Forelimb muscle (tissue), 1 donor: ENCODE results near the gene FGD4. TPM values are rescaled to one million over a fixed set of nuclear protein-coding genes. Genes with fewer than 3 reads are reported as not detected.
"Not testable (repeated sequence)": the region's sequence is repeated elsewhere in the genome, so short reads cannot be mapped to it uniquely, and the experiment has no call there.

Experiments
- DNase-seq: peaks from one replicate; pipeline ENCODE4 v3.0.0-alpha.2; 2013; ENCODE audit warnings: low read depth
- polyA plus RNA-seq: library from polyadenylated mRNA; unstranded; fragments of 120-200 nt; gene quantifications from one replicate; pipeline ENCODE4 v1.2.1, GENCODE V29; 2013; ENCODE audit not compliant: insufficient read length

The FGD4 gene
- polyA plus RNA-seq, 1 donor: 22.4 TPM

DNA sequence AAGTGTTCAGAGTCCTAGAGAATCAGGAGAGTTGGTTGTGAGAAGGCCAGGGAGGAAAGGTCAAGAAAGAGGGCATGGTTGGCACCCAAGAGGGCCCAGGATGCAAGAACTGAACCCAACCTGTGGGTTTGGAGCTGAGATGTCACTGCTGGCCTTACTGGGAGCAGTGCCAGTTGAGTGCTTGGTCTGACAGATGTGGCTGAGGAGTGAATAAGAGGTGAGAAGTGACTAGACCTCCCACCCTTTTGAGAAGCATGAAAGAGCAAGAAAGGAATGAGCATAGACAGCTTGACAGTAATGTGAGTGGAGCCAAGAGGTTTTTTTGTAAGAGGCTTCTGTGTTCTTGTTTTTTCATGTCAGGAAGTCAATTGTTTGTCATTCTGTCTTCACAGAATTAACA lies 95.3 kb downstream of the FGD4 start:
- DNase-seq: no peak

DNA sequence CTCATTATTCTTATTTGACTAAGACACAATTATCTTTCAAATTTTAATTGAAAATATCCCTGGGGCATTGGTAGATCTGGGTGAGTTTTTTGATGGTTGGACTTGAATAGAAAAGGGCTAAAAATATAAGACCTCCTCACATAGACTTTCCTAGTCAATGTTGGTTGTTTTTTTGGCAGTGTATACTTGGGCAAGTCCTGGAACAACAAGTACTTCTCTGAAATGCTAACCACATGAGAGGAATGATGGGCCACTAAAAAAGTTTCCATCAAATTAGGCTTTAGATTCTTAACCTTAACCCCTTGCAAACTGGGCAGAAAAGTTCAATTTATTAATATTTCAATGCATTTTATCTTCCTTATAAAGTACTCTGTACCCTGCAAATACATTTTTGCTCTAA lies 97.6 kb downstream of the FGD4 start:
- DNase-seq: no peak

DNA sequence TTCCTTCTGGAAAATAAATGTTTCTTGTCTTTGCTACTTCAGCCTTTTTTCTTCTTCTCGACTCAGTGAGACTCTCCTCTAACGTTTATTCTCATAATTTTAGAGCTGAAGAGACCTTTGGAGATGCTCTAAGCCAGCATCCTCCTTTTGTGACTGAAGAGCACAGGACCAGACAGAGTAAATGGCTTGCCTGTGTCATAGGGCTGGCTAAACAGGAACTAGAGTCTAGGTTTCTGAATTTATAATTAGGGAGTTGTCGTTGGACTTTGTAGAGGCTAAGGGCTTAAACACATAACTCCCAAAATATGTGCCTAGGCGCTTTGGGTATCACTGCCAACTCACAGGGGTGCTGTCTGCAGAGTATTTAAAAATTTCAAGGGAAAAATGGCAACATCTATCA lies 98.5 kb downstream of the FGD4 start:
- DNase-seq: no peak

DNA sequence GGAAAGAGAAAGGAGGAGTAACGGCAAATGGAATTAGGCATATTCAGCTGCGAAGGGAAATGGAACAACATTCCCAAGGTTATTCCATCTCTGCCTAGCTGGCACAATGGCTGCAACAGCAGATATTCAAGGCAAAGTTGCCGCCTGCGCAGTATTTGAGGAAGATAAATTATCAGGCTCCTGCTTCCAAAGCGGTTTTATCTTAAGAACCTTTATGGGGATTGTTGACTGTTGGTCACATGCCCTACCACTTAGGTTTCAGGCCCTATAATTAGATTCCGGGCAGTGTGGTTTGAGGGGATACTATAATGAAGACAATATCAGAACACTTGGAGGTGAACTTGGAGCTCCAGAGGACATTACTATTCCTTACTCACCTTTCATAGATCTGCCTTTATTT lies 99.7 kb downstream of the FGD4 start:
- DNase-seq: no peak

DNA sequence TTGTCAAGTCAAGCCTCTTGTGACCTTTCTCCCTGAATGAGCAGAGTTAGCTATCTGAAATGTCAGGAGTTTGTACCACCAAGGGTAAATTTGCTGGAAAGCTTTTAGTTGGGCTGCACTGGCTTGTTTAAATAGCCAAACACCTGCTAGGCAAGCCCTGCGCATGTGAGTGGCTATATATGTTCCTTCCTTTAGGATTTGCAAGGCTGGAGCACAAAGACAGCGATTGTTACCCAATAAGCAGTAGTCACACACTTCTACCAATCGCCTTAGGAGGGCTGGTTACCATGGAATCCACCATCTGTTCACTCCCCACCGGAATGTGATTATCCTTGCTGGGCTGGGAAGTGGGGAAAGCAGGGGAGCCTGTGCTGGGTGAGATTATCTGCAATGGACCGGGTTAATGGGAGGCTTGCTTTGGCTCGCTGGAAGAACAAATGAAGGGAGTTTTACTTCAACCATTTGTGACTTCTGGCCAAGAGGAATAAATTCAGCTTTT lies 102.5 kb downstream of the FGD4 start:
- no peak for DNase-seq

DNA sequence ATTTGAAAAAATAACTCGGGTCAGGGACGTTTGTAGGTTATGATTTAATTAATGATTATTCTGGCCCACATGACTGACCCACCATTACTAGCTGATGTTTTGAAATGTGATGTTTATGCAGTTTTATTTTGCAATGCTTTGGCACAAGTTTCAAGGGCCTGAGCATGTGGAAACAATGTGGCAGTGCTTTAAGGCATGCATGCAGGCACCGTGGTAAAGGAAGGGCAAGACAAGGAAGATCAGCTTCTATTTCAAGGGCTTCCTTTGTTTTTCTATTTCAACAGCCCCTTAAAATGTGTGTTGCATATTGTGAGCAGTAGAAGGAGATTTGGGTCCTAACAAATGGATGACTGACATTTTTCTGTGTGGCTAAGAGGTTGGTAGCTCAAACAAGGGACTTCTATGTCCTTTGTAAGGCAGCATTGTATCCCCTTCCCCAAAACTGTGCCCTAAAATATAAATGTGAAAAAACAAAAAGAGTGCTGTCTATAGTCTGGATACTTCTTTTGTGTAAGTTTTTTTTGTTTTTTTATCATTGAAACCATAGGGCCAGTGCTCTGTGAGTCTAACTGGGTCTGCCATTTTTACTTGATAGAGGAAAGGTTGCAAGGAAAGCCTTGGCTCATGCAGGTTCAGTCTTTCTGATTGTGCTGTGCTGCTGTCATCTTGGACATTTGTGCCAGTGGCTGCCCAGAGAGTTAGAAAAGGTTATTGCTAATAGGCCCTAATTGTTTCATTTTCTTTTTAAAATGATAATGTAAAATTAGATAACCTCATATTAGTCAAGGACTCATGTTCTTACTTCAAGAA lies 103.5 kb downstream of the FGD4 start:
- no peak for DNase-seq

DNA sequence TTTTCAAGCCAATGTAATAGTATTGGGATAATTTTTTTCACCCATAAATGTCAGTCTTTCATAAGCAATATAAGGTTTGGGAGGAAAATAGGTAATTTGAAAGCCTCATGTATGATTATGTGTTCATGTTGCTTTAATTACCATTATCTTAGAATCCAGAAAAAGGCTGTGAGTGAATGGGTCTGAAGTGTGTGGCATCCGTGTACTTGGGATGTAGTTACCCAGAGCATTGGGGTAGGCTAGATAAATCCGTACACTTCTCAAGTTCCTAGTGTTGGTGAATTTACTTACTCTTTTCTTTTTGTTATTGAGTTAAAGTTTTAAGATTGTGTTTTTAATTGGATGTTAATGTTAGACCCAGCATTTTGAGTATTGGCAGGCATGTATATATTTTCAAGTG lies 104.4 kb downstream of the FGD4 start:
- DNase-seq: no peak

DNA sequence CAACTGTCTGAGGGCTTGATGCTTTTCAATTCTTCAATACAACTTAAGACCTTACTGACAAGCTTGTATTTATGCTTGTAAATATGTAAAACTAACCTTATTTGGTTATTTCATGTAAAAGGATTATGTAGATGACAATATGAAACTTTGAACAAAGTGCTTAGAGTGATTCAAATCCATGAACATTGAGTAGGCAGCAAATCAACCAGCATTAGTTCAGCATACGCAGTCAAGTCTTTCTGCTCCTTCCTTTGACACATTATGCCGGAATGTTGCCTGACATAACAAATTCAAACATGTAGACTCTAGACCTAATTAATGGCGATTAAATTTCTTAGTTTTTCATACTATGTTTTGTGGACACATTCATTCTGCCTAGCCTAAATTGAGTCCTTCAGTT lies 105.2 kb downstream of the FGD4 start:
- no peak for DNase-seq

DNA sequence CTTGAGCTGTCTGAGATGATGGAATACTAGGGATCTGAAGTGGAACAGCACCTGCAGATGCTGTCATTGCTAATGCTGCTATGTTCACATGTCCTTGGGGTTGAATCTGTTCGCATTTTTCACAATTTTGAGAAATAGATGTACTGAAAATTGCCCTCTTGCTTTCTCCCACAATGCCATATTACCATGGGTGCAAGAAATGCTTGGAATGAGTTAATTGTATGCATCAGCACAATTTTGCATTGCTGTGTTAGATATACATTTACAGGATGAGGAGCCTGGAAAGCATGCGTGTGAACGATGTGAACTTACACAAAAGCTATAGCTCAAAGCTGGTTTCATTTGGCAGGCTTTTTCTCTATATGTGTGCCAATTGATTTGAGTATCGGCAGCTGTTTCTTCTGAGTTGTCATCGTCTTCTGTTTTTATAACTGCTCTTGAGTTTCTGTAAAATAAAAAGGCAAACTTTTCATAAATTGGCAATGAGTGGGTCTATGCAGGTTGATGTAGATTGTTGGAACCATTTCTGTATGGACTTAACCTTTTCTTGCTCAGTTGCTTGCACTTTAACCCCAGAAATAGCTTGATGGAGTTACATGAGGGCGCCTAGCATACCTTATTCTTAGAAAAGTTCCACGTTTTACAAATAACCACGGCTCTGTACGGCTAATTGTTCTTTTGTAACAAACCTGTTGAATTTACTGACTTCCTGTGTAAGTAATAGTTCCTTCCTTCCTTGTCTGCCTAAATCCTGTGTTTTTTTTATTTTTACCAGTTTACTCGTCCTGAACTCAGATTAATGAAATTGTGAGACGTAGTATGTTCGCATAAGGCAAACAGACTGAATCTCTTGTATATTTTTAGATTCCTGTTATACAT lies 105.9 kb downstream of the FGD4 start:
- no peak for DNase-seq

DNA sequence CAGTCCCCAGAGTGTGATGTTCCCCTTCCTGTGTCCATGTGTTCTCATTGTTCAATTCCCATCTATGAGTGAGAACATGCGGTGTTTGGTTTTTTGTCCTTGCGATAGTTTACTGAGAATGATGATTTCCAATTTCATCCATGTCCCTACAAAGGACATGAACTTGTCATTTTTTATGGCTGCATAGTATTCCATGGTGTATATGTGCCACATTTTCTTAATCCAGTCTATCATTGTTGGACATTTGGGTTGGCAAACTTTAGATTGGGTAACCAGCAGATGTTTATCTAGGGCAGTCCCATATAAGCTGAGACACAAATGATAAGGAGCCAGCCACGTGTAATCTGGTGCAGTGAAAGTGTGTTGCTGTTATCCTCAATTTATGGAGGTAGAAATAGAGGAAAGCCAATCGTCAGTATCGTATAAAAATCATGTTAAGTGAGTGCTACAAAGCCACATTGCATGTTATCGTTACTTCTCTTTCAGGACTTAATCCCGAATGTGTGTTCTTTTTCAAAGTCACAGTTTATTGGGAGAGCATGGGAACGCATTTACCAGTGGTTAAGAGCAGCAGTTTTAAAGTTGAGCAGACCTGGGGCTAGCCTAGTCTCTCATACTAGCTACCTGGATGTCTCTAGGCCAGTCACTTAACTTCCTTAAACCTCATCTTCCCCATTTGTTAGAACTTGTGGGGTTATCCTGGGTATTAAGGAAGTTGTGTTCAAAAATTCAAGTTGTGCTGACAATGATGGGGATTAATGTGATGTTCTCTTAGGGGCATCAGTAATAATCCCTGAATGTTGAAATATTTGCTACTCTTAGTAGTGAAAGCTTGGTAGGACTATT lies 108.0 kb downstream of the FGD4 start:
- not testable (repeated sequence) for DNase-seq

DNA sequence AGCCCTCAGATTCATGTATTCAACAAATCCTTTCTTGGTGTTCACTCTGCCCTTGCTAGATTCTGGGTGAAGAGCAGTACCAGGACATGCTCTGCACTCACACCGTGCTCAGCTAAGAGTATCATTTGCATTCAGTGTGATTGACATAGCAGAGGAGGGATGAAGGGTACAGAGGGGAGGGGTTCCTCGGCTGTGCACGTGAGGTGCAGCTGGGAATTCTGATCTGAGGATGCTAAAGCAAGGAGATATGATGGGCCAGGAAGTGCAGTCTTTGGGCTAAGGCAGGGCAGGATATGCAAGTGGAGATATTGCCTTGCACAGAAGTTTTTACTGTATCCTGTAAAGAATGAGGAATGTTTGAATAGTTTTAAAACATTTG lies 108.6 kb downstream of the FGD4 start:
- DNase-seq: no peak

DNA sequence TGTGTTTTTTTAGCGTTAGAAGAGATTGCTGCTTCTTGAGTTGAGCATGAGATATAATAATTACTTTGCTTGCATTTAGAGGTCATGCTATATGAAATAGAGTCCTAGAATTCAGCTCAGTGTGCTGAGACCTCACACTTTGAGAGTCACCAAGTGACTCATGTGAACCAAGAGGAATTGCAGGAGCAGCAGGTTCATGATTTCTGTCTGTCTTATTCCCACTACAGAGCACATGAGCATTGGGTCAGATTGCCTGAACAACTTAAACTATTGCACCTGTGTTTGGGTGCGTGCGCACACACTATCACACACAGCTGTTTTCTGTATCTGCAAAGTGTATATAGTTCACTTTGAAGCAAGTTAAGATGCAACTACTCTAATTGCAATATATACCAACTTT lies 109.3 kb downstream of the FGD4 start:
- DNase-seq: no peak

DNA sequence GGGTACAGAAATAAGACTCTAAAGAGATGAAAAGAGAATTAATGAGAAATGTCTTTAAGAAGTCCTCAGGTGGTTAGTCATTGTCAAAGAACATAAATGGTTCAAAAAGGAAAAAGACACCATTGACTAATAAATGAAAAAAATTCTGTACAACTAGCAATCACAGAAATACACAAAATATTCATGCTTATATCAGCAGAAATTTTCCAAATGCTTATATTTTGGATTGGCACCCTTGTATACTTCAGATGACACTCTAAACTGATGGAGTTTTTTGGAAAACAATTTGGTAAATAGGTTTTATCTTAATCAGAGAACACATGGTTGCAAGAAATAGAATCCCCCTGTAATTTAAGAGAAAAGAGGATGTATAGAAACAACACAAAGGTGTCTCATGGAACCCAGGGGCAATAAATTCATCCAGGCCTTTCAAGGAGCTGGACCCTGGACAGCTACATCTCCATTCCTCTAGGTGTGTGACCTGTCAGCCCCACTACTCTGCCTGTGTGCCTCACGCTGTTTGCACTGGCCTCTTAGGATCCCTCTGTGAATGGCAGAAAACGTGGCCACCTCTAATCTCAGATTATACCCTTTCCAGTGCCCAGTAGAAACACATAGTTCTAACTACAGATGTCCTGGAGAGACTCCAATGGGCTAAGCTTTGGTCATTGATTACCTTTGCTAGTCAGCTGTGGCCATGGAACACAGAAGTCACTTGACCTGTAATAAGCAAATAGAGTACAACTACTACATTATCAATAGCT lies 110.2 kb downstream of the FGD4 start:
- no peak for DNase-seq

DNA sequence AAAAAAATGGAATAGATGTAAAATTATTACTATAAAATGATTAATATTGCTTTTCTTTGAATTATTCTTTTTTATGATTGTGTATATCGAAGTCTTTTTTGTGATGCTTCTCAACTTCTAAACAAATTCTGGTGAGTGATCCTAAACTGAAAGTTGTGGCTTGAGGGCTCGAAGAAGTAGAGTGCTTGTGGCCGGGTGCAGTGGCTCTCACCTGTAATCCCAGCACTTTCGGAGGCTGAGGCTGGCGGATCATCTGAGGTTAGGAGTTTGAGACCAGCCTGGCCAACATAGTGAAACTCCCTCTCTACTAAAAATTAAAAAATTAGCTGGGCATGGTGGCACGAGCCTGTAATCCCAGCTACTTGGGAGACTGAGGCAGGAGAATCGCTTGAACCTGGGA lies 112.6 kb downstream of the FGD4 start:
- not testable (repeated sequence) for DNase-seq

DNA sequence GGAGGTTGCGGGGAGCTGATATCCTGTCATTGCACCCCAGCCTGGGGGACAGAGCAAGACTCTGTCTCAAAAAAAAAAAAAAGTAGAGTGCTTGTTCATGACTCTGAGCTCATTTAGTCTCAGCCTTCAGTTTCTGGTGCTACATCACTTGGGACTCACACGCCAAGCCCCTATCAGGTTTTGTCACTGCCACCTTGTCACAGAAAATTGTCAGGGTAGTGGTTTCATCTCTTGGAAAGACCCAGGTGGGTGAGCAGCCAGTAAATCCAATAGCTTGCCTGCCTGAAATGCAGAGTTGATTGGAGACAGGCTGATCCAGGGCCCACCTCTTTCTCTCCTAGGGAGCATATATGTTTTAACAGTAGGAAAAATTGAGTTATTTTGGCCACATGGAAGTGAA lies 113.0 kb downstream of the FGD4 start:
- DNase-seq: no peak

DNA sequence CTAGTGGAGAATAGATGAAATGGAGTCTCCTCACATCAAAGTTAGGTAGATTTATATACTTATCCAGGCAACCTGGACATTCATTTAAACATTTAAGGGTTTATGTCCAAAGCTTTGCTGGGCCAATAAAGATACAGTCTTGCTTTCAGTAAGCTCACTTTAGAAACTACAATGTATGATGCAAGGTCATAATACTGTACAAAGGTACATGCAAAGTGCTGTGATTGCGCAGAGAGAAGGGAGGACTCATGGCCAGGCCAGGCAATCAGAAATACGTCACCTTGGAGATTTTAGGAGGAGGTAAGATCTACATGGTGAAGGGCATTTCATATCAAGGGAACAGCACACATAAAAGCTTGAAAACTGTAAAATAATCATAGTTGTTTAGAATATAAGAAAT lies 113.6 kb downstream of the FGD4 start:
- DNase-seq: no peak

DNA sequence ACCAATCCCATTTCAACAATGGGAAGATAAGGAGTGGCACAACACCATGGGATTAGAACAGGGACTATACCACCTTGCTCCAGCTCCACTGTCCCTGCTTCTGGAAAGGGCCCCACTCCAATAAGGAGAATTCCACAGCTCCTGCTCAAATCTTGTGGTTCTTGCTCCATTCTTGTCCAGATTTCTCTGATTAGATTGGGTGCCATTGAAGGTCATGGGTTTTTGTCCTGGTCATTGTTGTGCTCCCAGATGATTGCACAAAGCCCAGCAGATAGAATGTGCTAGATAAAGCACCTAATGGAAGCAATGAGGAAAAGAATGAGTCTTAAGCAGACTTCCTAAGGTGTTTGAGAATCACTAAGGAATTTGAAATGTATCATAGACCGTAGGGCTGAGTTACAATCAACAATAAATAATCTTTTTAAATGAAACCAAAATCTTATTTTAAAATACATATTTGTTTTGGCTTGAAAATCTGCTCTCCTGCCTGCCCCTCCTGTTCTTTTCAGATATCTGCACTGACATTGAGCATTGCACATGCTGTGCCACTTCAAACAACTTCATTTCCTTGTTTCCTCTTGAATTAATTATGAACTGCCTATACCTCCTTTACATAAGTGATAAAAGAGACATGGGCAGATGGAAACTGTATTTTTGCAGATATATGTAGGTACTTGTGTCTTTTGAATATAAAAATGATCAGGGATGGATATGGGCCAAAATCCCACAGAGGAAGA lies 115.9 kb downstream of the FGD4 start:
- DNase-seq: no peak

DNA sequence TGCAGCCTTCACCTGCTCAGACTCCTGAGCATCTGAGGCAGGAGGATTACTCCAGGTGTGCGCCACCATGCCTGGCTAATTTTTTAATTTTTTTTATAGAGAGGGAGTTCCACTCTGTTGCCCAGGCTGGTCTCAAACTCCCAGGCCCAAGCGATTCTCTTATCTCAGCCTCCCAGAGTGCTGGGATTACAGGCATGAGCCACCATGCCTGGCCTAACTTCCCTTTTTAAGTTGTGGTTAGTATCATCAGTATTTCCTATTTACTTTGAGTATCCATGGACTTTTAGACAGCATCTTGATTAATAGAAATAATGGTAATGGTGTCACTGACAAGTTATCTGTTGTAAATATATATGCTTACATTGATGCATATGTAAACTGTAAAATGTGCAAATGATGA lies 116.9 kb downstream of the FGD4 start:
- DNase-seq: no peak

DNA sequence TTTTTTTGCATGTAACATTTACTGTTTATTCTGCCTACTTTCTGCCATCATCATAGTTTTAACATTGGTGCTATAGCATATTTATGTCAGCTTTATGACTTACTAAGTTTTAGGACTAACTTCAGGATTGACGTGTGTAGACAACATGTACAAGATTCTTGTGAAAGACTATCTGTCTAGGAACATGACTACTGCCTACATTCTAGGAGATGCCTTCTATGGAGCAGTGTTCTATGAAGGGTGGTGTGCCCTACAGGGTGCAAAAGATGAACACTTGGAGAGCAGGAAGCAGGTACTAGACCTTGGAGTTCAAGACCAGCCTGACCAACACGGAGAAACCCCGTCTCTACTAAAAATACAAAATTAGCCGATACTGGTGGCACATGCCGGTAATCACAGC lies 118.6 kb downstream of the FGD4 start:
- no peak for DNase-seq

DNA sequence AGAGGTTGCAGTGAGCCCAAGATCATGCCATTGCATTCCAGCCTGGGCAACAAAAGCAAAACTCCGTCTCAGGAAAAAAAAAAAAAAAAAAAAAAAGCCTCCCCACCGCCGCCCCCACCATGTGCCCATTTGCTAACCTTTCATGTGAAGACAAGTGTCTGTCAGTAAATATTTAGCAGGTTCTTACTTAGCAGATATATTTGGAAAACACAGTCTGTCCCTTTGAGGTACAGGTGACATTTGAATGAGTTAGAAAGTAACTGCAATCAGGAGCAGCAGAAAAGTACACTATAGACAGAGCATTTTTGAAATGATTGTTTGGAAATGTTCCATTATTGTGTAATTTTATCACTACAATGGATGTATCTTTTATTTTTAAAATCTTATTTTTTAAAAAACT lies 119.7 kb downstream of the FGD4 start:
- no peak for DNase-seq
